ENCODE results near the gene RALGPS1.

Gene RALGPS1

GRCh38 chr9:126955811-126956210 lies 41.2 kb downstream of the RALGPS1 start:
- TF ChIP-seq SALL2 (tag by site-specific recombination; IDR thresholded peaks at IDR 0.05; ENCODE audit: borderline replicate concordance) (no peak), ZNF394 (tag by site-specific recombination; IDR thresholded peaks at IDR 0.05; ENCODE audit: borderline replicate concordance) (no peak), ZNF433 (tag by site-specific recombination; IDR thresholded peaks at IDR 0.05; ENCODE audit: low read depth) (no peak), ZNF747 (tag by site-specific recombination; IDR thresholded peaks at IDR 0.05) (no peak)

GRCh38 chr9:126956917-126957686 lies 42.5 kb downstream of the RALGPS1 start:
- ChIA-PET CTCF (interaction anchor here (1.1 to 5.0 kb wide), 4 partner anchors 8 to 243 kb away, joined by 3 to 26 read pairs (median 8); no protein-coding TSS in a partner anchor), POLR2A (no interaction called here)
- H3K4me3 ChIP-seq (ENCODE audit: low read depth, low read length): no peak overlapping the region
- no peak overlapping the region for H3K27ac ChIP-seq (ENCODE audit: extremely low read depth, low read depth, low read length)
- peaks cover 3% of the 10 kb centered on the region; the same call in 1 of the 2 replicates for H3K4me1 ChIP-seq (ENCODE audit: control insufficient read depth, insufficient read depth, low read length)
- TF ChIP-seq ZNF600 (tag by site-specific recombination; IDR thresholded peaks at IDR 0.05) (peak; percentile 90), ZBTB17 (tag by site-specific recombination; IDR thresholded peaks at IDR 0.05) (peak; percentile 54), ZFP3 (tag by site-specific recombination; IDR thresholded peaks at IDR 0.05; ENCODE audit: low read depth) (no peak), ZNF302 (tag by site-specific recombination; IDR thresholded peaks at IDR 0.05; ENCODE audit: low read depth) (no peak), ZSCAN23 (tag by site-specific recombination; IDR thresholded peaks at IDR 0.05) (no peak), ZBTB21 (tag by site-specific recombination; IDR thresholded peaks at IDR 0.05) (peak; percentile 89), GLIS1 (tag by site-specific recombination; IDR thresholded peaks at IDR 0.05) (peak; percentile 82), ZBTB8A (tag by site-specific recombination; IDR thresholded peaks at IDR 0.05) (peak; percentile 29; the same call in 1 of the 2 replicates), ZIC2 (tag by site-specific recombination; IDR thresholded peaks at IDR 0.05) (peak; percentile 56; the same call in 1 of the 2 replicates), SP3 (tag by site-specific recombination; IDR thresholded peaks at IDR 0.05) (no peak), ZNF629 (tag by site-specific recombination; IDR thresholded peaks at IDR 0.05) (peak; percentile 92), ZNF214 (tag by site-specific recombination; IDR thresholded peaks at IDR 0.05; ENCODE audit: borderline replicate concordance) (no peak), ATF2 (tag by site-specific recombination; IDR thresholded peaks at IDR 0.05; ENCODE audit: low read depth) (peak; percentile 49; the same call in 1 of the 2 replicates), ZNF266 (tag by site-specific recombination; IDR thresholded peaks at IDR 0.05; ENCODE audit: low read depth) (no peak), ELK4 (IDR thresholded peaks at IDR 0.05; ENCODE audit: borderline replicate concordance, low read depth, low read length) (no peak)
- H3K36me3 ChIP-seq (ENCODE audit: control insufficient read depth in 2 of 2, insufficient read depth in 1 of 2, low read length in 2 of 2): no peaks in the 10 kb centered on the region
- H3K9me3 ChIP-seq (ENCODE audit: control insufficient read depth, insufficient read depth, low read depth, low read length): no peaks in the 10 kb centered on the region

More at GRCh38 chr9:126955811-126956210, 41.2 kb downstream of the RALGPS1 start:
- ChIA-PET POLR2A (no interaction called here), CTCF (interaction anchor here (0.8 to 5.0 kb wide), 5 partner anchors 10 to 257 kb away, joined by 3 to 26 read pairs (median 4); no protein-coding TSS in a partner anchor)
- Histone ChIP-seq H3K4me1 (ENCODE audit: control insufficient read depth, insufficient read depth, low read length) (peaks cover 3% of the 10 kb centered on the region; the same call in 1 of the 2 replicates), H3K9me3 (ENCODE audit: control insufficient read depth, insufficient read depth, low read depth, low read length) (no peaks in the 10 kb centered on the region), H3K4me3 (ENCODE audit: low read depth, low read length) (no peak overlapping the region), H3K36me3 (ENCODE audit: control insufficient read depth in 2 of 2, insufficient read depth in 1 of 2, low read length in 2 of 2) (no peaks in the 10 kb centered on the region), H3K27ac (ENCODE audit: extremely low read depth, low read depth, low read length) (no peak overlapping the region)

- H3K4me3 ChIP-seq (ENCODE audit: low read depth, low read length): no peak overlapping the region
- H3K9me3 ChIP-seq (ENCODE audit: control insufficient read depth, insufficient read depth, low read depth, low read length): no peaks in the 10 kb centered on the region
- POLR2A ChIA-PET: no interaction called here
- CTCF ChIA-PET: interaction anchor here (0.5 to 5.0 kb wide), 4 partner anchors 8 to 243 kb away, joined by 3 to 26 read pairs (median 8); no protein-coding TSS in a partner anchor
- H3K27ac ChIP-seq (ENCODE audit: extremely low read depth, low read depth, low read length): no peak overlapping the region
- no peaks in the 10 kb centered on the region for H3K36me3 ChIP-seq (ENCODE audit: control insufficient read depth in 2 of 2, insufficient read depth in 1 of 2, low read length in 2 of 2)
- H3K4me1 ChIP-seq (ENCODE audit: control insufficient read depth, insufficient read depth, low read length): peaks cover 3% of the 10 kb centered on the region; the same call in 1 of the 2 replicates
- TF ChIP-seq SETDB1 (IDR thresholded peaks at IDR 0.05; ENCODE audit: insufficient read length, low read length): no peak
- TF ChIP-seq ZBTB26 (tag by site-specific recombination; optimal IDR thresholded peaks at IDR 0.05): no peak
- no peak for TF ChIP-seq OVOL3 (tag by site-specific recombination; IDR thresholded peaks at IDR 0.05)
- TF ChIP-seq PBX3 (CRISPR knock-in tag; IDR thresholded peaks at IDR 0.05): no peak
- no peak for TF ChIP-seq ZNF837 (tag by site-specific recombination; IDR thresholded peaks at IDR 0.05)
- TF ChIP-seq ZBTB1 (tag by site-specific recombination; IDR thresholded peaks at IDR 0.05): no peak
- no peak for TF ChIP-seq ZSCAN23 (tag by site-specific recombination; IDR thresholded peaks at IDR 0.05)
- no peak for TF ChIP-seq ZNF112 (tag by site-specific recombination; IDR thresholded peaks at IDR 0.05)
- no peak for TF ChIP-seq ZNF621 (tag by site-specific recombination; IDR thresholded peaks at IDR 0.05)
- TF ChIP-seq ZNF624 (tag by site-specific recombination; IDR thresholded peaks at IDR 0.05): no peak
These were observed 43.1 kb downstream of the RALGPS1 start for GRCh38 chr9:126957687-126958053.
